Measurements from ENCODE around the gene TXNDC2. TPM values are rescaled to one million over a fixed set of nuclear protein-coding genes. Genes with fewer than 3 reads are reported as not detected.

Gene TXNDC2
- total RNA-seq (ENCODE audit: unreplicated experiment), result not detected
- long read RNA-seq, result 0 reads

- Mint-ChIP-seq H3K4me1 (ENCODE audit: low read depth, unreplicated experiment) (no peaks in the 10 kb centered on the region), H3K9me3 (ENCODE audit: unreplicated experiment) (peaks cover 4% of the 10 kb centered on the region), H3K36me3 (ENCODE audit: unreplicated experiment) (no peaks in the 10 kb centered on the region), H3K4me3 (ENCODE audit: unreplicated experiment) (no peak within 1 kb of the TSS), H3K27ac (ENCODE audit: unreplicated experiment) (no peak within 1 kb of the TSS), H3K27me3 (ENCODE audit: unreplicated experiment) (no peaks in the 10 kb centered on the region)
- no peak for TF ChIP-seq CTCF (IDR thresholded peaks at IDR 0.05; ENCODE audit: partially characterized antibody, unreplicated experiment)
- DNase-seq, result no peak
These were observed at the start of gene TXNDC2 for GRCh38 chr18:9885170-9886004. Gene TXNDC2, plus strand, starts transcription at chr18:9885973. Its CDS starts 708 bp downstream, at chr18:9886681.

GRCh38 chr18:9838144-9838877 lies 47.5 kb upstream of the TXNDC2 start:
- no peak overlapping the region for H3K27ac Mint-ChIP-seq (ENCODE audit: unreplicated experiment)
- no peak overlapping the region for H3K4me3 Mint-ChIP-seq (ENCODE audit: unreplicated experiment)
- peaks cover 15% of the 10 kb centered on the region for H3K4me1 Mint-ChIP-seq (ENCODE audit: low read depth, unreplicated experiment)
- peaks cover 3% of the 10 kb centered on the region for H3K9me3 Mint-ChIP-seq (ENCODE audit: unreplicated experiment)
- TF ChIP-seq CTCF (IDR thresholded peaks at IDR 0.05; ENCODE audit: partially characterized antibody, unreplicated experiment), result no peak
- DNase-seq, result no peak
- H3K27me3 Mint-ChIP-seq (ENCODE audit: unreplicated experiment), result peaks cover 8% of the 10 kb centered on the region
- H3K36me3 Mint-ChIP-seq (ENCODE audit: unreplicated experiment), result peaks cover 15% of the 10 kb centered on the region

GRCh38 chr18:9839211-9839610 lies 46.6 kb upstream of the TXNDC2 start:
- Mint-ChIP-seq H3K27ac (ENCODE audit: unreplicated experiment) (no peak overlapping the region), H3K4me1 (ENCODE audit: low read depth, unreplicated experiment) (peaks cover 21% of the 10 kb centered on the region), H3K36me3 (ENCODE audit: unreplicated experiment) (peaks cover 15% of the 10 kb centered on the region), H3K4me3 (ENCODE audit: unreplicated experiment) (no peak overlapping the region), H3K27me3 (ENCODE audit: unreplicated experiment) (peaks cover 8% of the 10 kb centered on the region), H3K9me3 (ENCODE audit: unreplicated experiment) (peaks cover 5% of the 10 kb centered on the region)
- DNase-seq, result no peak
- TF ChIP-seq CTCF (IDR thresholded peaks at IDR 0.05; ENCODE audit: partially characterized antibody, unreplicated experiment), result no peak

GRCh38 chr18:9839853-9840252 lies 45.9 kb upstream of the TXNDC2 start:
- H3K4me3 Mint-ChIP-seq (ENCODE audit: unreplicated experiment), result no peak overlapping the region
- peaks cover 8% of the 10 kb centered on the region for H3K27me3 Mint-ChIP-seq (ENCODE audit: unreplicated experiment)
- peaks cover 15% of the 10 kb centered on the region for H3K36me3 Mint-ChIP-seq (ENCODE audit: unreplicated experiment)
- no peak overlapping the region for H3K27ac Mint-ChIP-seq (ENCODE audit: unreplicated experiment)
- DNase-seq, result no peak
- TF ChIP-seq CTCF (IDR thresholded peaks at IDR 0.05; ENCODE audit: partially characterized antibody, unreplicated experiment), result no peak
- peaks cover 26% of the 10 kb centered on the region for H3K4me1 Mint-ChIP-seq (ENCODE audit: low read depth, unreplicated experiment)
- H3K9me3 Mint-ChIP-seq (ENCODE audit: unreplicated experiment), result peaks cover 6% of the 10 kb centered on the region

GRCh38 chr18:9841752-9842151 lies 44.0 kb upstream of the TXNDC2 start:
- Mint-ChIP-seq H3K27ac (ENCODE audit: unreplicated experiment) (no peak overlapping the region), H3K4me3 (ENCODE audit: unreplicated experiment) (no peak overlapping the region), H3K27me3 (ENCODE audit: unreplicated experiment) (peaks cover 7% of the 10 kb centered on the region), H3K36me3 (ENCODE audit: unreplicated experiment) (peaks cover 15% of the 10 kb centered on the region), H3K9me3 (ENCODE audit: unreplicated experiment) (peaks cover 8% of the 10 kb centered on the region), H3K4me1 (ENCODE audit: low read depth, unreplicated experiment) (peaks cover 15% of the 10 kb centered on the region)
- DNase-seq, result no peak
- no peak for TF ChIP-seq CTCF (IDR thresholded peaks at IDR 0.05; ENCODE audit: partially characterized antibody, unreplicated experiment)

Measured in glutamatergic neuron (in vitro differentiated cells).